IPS-15b (cell line): Measurements from ENCODE around the gene B4GAT1.
"Not testable (repeated sequence)": the region's sequence is repeated elsewhere in the genome, so short reads cannot be mapped to it uniquely, and the experiment has no call there.

Experiments
- H3K27me3 ChIP-seq: one replicate; pipeline ENCODE4 v1.6.1; 2013; ENCODE audit warnings: low read length; ENCODE audit not compliant: control insufficient read depth, insufficient read depth
- H3K36me3 ChIP-seq: one replicate; pipeline ENCODE4 v1.6.1; 2013; ENCODE audit warnings: low read length; ENCODE audit not compliant: control insufficient read depth, insufficient read depth
- H3K4me1 ChIP-seq: one replicate; pipeline ENCODE4 v1.6.1; 2013; ENCODE audit warnings: mild to moderate bottlenecking, low read length; ENCODE audit not compliant: control insufficient read depth, insufficient read depth
- H3K4me3 ChIP-seq: one replicate; pipeline ENCODE4 v1.5.1; 2013; ENCODE audit warnings: low read depth, low read length
- H3K9ac ChIP-seq: one replicate; pipeline ENCODE4 v1.6.1; 2013; ENCODE audit warnings: low read depth, mild to moderate bottlenecking, low read length
- H3K9me3 ChIP-seq: one replicate; pipeline ENCODE4 v1.6.1; 2013; ENCODE audit warnings: mild to moderate bottlenecking, low read length; ENCODE audit not compliant: control insufficient read depth, insufficient read depth

The B4GAT1 gene

DNA sequence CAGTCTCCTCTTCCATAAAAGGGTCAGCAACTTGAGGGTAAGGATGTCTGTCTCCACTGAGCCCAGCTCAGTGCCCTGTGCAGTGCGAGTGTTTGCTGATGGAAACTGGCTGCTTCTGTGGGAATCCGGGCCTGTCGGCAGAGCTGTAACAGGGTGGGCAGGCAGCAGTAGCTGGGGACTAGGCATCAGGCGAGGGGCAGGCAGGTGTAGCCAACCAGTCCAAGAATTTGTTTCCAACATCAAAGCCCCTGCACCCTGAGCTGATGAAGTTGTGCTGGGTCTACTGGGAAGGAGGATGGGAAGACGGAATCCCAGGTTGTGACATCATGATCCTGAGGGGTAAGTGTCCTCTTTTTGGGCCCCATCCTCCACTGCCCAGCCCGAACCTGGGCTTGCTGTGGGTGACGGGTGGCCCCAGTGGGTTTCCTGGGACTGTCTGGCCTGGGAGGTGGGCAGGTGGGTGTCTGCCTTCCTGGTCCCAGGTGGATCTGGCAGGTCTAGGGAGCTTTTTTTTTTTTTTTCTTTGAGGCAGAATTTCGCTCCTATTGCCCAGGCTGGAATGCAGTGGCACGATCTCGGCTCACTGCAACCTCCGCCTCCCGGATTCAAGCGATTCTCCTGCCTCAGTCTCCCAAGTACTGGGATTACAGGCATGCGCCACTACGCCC lies 13.1 kb upstream of the B4GAT1 start:
- no peak overlapping the region for H3K9ac ChIP-seq

DNA sequence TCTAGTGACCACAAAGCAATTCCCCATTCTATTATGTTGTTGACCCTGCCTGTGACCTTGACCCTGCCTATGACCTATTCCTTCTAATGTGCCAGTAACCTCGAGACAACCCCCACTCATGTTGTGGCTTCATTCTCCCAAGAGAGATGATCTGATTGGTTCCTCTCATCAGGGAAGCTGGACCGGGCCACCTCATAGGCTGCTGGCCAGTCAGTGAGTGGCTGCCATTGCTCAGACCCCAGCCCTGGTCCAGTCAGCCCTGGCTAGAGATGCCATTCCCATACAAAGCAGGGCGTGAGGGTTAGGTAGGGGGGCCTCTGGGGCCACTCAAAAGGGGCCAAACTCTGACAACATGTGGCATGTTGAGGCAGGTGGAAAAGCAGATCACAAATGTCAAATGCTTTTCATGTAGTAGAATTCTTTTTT lies 12.2 kb upstream of the B4GAT1 start:
- Histone ChIP-seq H3K27me3 (no peaks in the 10 kb centered on the region), H3K4me3 (no peak overlapping the region), H3K9me3 (no peaks in the 10 kb centered on the region), H3K4me1 (no peaks in the 10 kb centered on the region), H3K9ac (no peak overlapping the region), H3K36me3 (peaks cover 13% of the 10 kb centered on the region)

More for the DNA sequence above, 13.1 kb upstream of the B4GAT1 start:
- H3K9me3 ChIP-seq, result no peaks in the 10 kb centered on the region
- H3K4me3 ChIP-seq, result no peak overlapping the region
- H3K27me3 ChIP-seq, result no peaks in the 10 kb centered on the region
- peaks cover 16% of the 10 kb centered on the region for H3K36me3 ChIP-seq
- no peaks in the 10 kb centered on the region for H3K4me1 ChIP-seq

- H3K9me3 ChIP-seq, H3K4me1 ChIP-seq: not testable (repeated sequence)
Measured at GRCh38 chr11:66350560-66351235, 3.3 kb upstream of the B4GAT1 start.

DNA sequence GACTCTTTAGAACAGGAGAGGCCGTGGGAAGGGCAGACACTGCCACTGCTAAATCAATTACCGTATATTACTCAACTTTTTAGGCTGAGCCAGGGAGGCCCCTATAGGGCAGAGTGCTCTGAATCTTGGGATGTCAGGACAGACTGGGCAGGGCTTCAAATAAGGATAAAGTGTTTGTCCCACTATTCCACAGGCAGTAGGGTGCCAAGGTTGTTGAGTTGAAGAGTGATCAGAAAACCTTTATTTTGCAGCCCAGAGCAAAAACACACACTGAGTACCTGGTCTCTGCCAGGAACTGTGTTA lies 1.6 kb upstream of the B4GAT1 start:
- Histone ChIP-seq H3K27me3 (peaks cover 8% of the 10 kb centered on the region), H3K36me3 (no peaks in the 10 kb centered on the region), H3K4me1 (no peaks in the 10 kb centered on the region), H3K9me3 (no peaks in the 10 kb centered on the region), H3K4me3 (no peak overlapping the region), H3K9ac (no peak overlapping the region)

More at GRCh38 chr11:66350560-66351235, 3.3 kb upstream of the B4GAT1 start:
- not testable (repeated sequence) for H3K36me3 ChIP-seq, H3K9ac ChIP-seq, H3K4me3 ChIP-seq, H3K27me3 ChIP-seq

- Histone ChIP-seq H3K9me3 (no peaks in the 10 kb centered on the region), H3K9ac (peak overlapping the region; percentile 76), H3K4me3 (peak overlapping the region; percentile 98), H3K4me1 (peaks cover 2% of the 10 kb centered on the region), H3K36me3 (peaks cover 6% of the 10 kb centered on the region), H3K27me3 (peaks cover 8% of the 10 kb centered on the region)
Measured at GRCh38 chr11:66346476-66347424, 679 bp downstream of the B4GAT1 start.

DNA sequence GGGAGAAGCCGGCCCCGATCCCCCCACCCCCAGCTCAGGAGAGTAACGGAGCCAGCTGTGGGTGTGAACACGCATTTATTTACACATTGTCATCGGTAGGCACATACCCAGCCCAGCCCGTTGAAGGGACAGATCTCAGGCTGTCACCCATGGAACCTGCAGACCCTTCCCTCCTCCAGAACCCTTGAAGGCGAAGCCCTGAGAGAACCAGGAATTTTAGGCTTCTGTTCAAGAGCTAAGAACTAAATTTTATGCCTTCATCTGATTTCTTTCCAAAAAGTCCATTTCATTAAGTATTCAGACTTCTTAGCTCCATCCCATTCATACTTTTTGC lies 2.1 kb downstream of the B4GAT1 start:
- no peak overlapping the region for H3K9ac ChIP-seq
- H3K4me3 ChIP-seq, result peak overlapping the region; percentile 55
- H3K36me3 ChIP-seq, result peaks cover 19% of the 10 kb centered on the region
- H3K9me3 ChIP-seq, result no peaks in the 10 kb centered on the region
- peaks cover 8% of the 10 kb centered on the region for H3K27me3 ChIP-seq
- peaks cover 2% of the 10 kb centered on the region for H3K4me1 ChIP-seq

GRCh38 chr11:66344550-66345315 lies 2.7 kb downstream of the B4GAT1 start, which contains the start of gene BRMS1:
Gene BRMS1 (minus strand): TSS chr11:66345104. CDS start chr11:66342234, 2,870 bp downstream.
- Histone ChIP-seq H3K27me3 (peaks cover 8% of the 10 kb centered on the region), H3K4me3 (peak within 1 kb of the TSS; percentile 98), H3K4me1 (peaks cover 2% of the 10 kb centered on the region), H3K9ac (peak within 1 kb of the TSS; percentile 74), H3K36me3 (peaks cover 25% of the 10 kb centered on the region), H3K9me3 (no peaks in the 10 kb centered on the region)

GRCh38 chr11:66343176-66343575 lies 4.3 kb downstream of the B4GAT1 start:
- H3K4me1 ChIP-seq, result peaks cover 2% of the 10 kb centered on the region
- peaks cover 30% of the 10 kb centered on the region for H3K36me3 ChIP-seq
- H3K9ac ChIP-seq, result no peak overlapping the region
- peaks cover 8% of the 10 kb centered on the region for H3K27me3 ChIP-seq
- no peak overlapping the region for H3K4me3 ChIP-seq
- H3K9me3 ChIP-seq, result no peaks in the 10 kb centered on the region

DNA sequence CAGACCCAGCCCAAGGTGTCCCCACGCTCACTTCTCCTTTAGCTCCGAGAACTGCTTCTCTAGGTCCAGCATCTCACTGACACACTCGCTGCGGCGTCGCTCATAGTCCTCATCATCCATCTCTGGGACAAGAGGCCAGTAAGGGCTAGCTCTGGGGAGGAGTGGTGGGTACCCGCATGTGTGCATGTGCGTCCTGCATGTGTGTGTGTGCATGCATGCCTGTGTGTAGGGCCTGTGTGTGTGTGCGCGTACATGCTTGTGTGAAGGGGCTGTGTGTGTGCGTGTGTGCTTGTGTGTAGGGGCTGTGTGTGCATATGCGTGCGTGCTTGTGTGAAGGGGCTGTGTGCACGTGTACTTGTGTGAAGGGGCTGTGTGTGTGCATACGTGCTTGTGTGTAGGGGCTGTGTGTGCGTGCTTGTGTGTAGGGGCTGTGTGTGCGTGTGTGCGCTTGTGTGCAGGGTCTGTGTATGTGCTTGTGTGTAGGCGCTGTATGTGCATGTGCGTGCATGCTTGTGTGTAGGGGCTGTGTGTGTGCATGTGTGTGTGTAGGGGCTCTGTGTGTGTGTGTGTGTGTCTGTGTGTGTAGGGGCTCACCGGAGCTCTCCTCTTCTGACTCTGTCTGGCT lies 5.8 kb downstream of the B4GAT1 start:
- Histone ChIP-seq H3K4me3 (no peak overlapping the region), H3K9ac (no peak overlapping the region), H3K4me1 (peaks cover 4% of the 10 kb centered on the region), H3K27me3 (peaks cover 2% of the 10 kb centered on the region), H3K9me3 (no peaks in the 10 kb centered on the region), H3K36me3 (peaks cover 32% of the 10 kb centered on the region)

DNA sequence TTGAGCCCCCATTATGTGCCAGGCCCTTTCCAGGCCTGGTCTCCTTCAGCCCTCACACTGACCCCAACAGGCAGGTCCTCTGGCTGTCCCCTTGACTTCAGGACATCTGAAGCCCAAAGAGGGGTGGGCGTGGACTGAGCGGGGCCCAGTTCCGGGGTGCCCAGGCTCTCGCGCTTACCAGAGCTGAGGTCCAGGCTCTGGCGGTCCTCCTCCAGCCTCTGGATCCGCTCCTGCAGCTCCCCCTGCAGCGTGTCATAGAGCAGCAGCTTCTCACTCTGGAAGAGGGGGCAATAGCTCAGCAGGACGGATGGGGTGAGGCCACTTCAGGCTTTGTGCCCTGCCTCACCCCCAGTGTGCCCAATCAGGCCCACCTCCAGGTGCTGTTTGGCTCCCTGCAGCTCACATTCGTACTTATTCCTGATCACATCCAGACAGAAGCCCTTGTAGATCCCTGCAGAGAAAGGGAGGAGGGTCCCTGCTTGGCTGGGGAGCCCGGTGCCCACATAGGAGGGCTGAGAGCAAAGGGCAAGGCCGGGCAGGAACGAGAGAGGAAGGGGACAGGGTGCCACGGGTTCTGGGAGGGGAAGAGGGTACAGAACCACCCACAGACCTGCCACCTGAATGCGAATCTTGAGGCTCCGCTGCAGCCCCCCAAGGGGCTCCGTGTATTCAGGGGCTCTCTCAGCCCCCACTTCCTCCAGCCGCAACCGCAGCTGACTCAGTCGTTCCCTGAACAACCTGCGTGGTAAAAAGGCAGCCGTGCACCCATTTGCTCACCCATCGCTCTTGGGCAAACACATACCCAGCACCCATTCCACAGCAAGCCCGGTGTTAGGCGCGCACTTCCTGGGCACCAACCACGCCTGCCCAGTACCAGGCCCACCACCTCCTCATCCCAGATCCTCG lies 6.6 kb downstream of the B4GAT1 start:
- Histone ChIP-seq H3K36me3 (peaks cover 32% of the 10 kb centered on the region), H3K9me3 (no peaks in the 10 kb centered on the region), H3K4me3 (no peak overlapping the region), H3K27me3 (no peaks in the 10 kb centered on the region), H3K4me1 (peaks cover 4% of the 10 kb centered on the region), H3K9ac (no peak overlapping the region)
